AG09319 (cell line): ENCODE results near the gene HS6ST3.
"Not testable (repeated sequence)": the region's sequence is repeated elsewhere in the genome, so short reads cannot be mapped to it uniquely, and the experiment has no call there.

Experiments used
- DNase-seq: peaks from one replicate; pipeline ENCODE4 v3.0.0-alpha.2; 2010; ENCODE audit warnings: low read depth; ENCODE audit errors: extremely low read depth
- TF ChIP-seq, protein P1 (sequence below): IDR thresholded peaks from 2 replicates; pipeline ENCODE4 v1.5.1; 2011; ENCODE audit warnings: low read depth, mild to moderate bottlenecking, inconsistent platforms, low read length, moderate library complexity

Gene HS6ST3

DNA sequence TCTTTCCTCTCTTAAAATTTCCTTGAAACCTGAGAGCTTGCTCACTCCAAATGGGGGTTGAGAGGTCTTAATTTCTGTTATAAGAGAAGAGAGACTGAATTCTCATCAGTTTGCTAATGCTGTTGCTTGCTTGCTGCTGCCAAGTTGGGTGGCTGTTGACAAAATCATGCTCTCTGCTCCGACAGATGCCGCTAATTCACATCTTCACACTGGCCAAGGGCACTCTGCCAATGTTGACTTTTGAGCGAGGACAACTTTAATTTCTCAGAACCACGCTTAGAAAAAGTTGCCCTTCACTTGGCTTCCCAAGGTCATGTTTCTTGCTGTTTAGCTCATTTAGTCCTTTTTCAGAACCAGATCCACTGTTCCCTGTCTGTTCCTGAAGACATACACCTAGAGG is 402.9 kb downstream of the HS6ST3 start:
- no peak for DNase-seq
- TF ChIP-seq, protein P1, sequence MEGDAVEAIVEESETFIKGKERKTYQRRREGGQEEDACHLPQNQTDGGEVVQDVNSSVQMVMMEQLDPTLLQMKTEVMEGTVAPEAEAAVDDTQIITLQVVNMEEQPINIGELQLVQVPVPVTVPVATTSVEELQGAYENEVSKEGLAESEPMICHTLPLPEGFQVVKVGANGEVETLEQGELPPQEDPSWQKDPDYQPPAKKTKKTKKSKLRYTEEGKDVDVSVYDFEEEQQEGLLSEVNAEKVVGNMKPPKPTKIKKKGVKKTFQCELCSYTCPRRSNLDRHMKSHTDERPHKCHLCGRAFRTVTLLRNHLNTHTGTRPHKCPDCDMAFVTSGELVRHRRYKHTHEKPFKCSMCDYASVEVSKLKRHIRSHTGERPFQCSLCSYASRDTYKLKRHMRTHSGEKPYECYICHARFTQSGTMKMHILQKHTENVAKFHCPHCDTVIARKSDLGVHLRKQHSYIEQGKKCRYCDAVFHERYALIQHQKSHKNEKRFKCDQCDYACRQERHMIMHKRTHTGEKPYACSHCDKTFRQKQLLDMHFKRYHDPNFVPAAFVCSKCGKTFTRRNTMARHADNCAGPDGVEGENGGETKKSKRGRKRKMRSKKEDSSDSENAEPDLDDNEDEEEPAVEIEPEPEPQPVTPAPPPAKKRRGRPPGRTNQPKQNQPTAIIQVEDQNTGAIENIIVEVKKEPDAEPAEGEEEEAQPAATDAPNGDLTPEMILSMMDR: no peak

DNA sequence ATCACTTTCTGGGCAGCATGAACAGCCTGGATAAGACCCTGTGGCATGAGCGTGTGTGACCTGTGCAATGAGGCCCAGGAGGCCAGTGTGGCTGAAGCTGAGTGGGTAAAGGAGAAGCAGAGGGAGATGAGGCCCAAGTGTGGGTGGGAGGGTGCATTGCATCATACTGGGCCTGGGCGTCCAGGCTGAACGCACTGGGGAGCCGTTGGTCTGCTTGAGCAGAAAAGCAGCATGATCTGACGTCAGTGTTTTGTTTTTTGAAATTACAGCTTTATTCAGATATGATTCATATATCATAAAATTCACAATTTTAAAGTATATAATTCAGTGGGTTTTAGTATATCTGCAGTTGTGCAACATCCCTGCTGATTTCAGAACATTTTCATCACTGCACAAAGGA is 409.7 kb downstream of the HS6ST3 start:
- TF ChIP-seq, protein P1: no peak

DNA sequence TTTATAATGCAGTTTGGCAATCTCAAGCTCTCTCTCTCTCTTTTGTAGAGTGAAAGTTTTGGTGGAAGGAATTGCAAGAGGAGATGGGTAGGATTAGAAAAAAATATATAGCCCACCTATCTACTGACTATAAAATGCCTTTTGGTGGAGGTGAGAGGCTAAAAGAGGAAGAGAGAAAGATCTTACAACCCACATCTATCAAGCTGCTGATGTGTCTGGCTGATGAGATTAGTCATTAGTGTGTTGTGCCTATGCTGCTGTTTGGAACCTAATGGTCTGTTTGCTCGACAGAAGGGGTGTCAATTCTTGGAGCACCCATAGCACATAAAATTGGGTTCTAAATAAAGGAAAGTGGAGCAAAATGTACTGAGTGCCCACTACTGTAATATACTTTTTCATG is 411.0 kb downstream of the HS6ST3 start:
- DNase-seq: no peak
- TF ChIP-seq, protein P1: no peak

More for the DNA sequence above, 409.7 kb downstream of the HS6ST3 start:
- no peak for DNase-seq

DNA sequence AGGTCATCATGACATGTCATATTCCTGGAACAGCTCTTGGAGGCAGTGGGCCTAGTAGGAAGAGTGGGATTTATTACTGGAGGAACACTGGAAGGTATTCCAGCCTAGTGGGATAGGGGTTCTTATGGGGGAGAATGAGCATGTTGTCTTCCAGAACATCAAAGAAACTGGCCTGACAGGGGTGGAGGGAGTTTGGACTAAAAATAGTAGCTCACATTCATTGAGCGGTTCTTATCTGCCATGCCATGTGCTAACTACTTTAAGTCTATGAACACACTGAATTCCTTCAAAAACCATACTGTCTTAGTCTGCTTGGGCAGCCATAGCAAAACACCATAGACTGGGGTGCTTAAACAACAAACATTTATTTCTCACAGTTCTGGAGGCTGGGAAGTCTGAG is 413.6 kb downstream of the HS6ST3 start:
- TF ChIP-seq, protein P1: no peak
- DNase-seq: no peak

DNA sequence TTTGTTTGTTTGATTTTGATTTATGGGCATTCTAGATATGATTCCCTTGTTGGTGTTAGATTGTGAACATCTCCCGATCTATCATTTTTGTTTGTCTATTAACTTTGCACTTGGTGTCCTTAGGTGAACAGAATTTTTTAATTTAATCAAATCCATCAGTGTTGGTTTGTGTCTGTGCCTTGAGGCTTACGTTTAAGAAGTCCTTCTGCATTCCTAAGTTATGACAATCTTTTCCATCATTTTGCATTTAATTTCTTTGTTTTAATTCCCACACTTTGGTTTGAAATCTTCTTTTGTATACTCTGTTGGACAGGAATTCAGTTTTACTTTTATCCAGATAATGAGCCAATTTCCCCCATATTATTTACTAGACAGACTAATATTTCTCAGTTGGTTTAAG is 421.7 kb downstream of the HS6ST3 start:
- no peak for DNase-seq
- TF ChIP-seq, protein P1: no peak

DNA sequence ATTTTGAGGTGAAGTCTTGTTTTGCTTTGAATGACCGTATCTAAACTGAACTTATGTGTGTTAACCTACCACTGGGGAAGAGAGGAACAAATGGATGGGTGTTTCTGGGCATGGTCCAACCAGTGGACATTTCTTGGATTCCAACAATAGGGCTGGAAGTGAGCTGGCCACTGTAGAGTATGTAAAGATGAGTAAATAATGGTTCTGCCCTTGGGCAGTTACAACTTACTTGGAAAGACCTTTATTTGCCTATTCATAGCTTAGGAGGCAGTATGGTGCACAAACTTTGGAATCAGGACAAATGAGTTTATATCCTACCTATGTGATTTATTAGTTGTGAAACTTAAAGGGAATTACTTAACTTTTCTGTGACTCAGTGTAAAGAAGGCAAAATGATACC is 429.5 kb downstream of the HS6ST3 start:
- TF ChIP-seq, protein P1: no peak
- no peak for DNase-seq

DNA sequence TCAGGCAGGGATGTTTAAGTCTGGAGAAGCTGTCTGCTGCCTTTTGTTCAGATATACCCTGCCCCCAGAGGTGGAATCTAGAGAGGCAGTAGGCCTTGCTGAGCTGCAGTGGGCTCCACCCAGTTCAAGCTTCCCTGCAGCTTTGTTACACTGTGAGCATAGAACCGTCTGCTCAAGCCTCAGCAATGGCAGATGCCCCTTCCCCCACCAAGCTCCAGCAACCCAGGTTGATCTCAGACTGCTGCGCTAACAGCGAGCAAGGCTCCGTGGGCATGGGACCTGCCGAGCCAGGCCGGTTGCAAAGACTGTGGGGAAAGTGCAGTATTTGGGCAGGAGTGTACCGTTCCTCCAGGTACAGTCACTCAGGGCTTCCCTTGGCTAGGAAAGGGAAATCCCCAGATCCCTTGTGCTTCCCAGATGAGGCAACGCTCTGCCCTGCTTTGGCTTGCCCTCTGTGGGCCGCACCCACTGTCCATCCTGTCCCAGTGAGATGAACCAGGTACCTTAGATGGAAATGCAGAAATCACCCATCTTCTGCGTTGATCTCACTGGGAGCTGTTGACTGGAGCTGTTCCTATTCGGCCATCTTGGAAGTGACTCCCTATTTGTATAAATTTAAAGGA is 434.6 kb downstream of the HS6ST3 start:
- DNase-seq: not testable (repeated sequence)

DNA sequence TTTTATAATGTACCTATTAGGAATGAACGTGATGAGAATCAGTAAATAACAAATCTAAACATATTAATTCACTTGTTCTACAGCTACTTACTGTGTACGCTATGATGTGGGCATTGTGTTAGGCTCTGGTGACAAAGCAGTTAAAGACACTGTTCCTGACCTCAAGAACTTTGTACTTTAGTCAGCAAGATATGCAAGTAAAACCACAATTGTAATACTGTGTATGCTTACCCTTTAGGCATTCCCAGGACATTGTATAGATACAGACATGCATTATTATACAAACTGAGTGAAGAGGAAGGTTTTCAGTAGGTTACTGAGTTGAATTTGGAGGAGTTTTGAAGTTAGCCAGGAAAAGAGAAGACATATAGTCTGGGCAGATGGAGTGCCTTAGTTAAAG is 435.8 kb downstream of the HS6ST3 start:
- DNase-seq: no peak
- TF ChIP-seq, protein P1: no peak
